Left forelimb (tissue), 1 donor: ENCODE measurements around the gene NPAS4.
"Not testable (repeated sequence)": the region's sequence is repeated elsewhere in the genome, so short reads cannot be mapped to it uniquely, and the experiment has no call there.

Experiments
- DNase-seq: peaks from one replicate; pipeline ENCODE4 v3.0.0-alpha.2; 2018; ENCODE audit warnings: low spot score

Gene NPAS4

GRCh38 chr11:66420671-66421476, at the start of gene NPAS4:
TSS of gene NPAS4 (plus strand) at chr11:66421035. CDS start at chr11:66421180, 145 bp downstream.
- no peak for DNase-seq

GRCh38 chr11:66371627-66372415, 49.0 kb upstream of the NPAS4 start, which contains the start of gene SLC29A2:
TSS of gene SLC29A2 (minus strand) at chr11:66371760. CDS start at chr11:66371591, 169 bp downstream.
- DNase-seq, result no peak

- DNase-seq, result no peak
Measured at GRCh38 chr11:66373265-66373664, 47.6 kb upstream of the NPAS4 start.

GRCh38 chr11:66373690-66374287, 47.0 kb upstream of the NPAS4 start:
- not testable (repeated sequence) for DNase-seq

- not testable (repeated sequence) for DNase-seq
Measured at GRCh38 chr11:66380264-66380663, 40.6 kb upstream of the NPAS4 start.

- not testable (repeated sequence) for DNase-seq
Measured at GRCh38 chr11:66384316-66384715, 36.5 kb upstream of the NPAS4 start.

- peak; percentile 81 for DNase-seq
Measured at GRCh38 chr11:66386171-66387069, 34.4 kb upstream of the NPAS4 start.

GRCh38 chr11:66388780-66389386, 32.0 kb upstream of the NPAS4 start:
- DNase-seq, result no peak

- no peak for DNase-seq
Measured at GRCh38 chr11:66391322-66391721, 29.5 kb upstream of the NPAS4 start.

GRCh38 chr11:66393954-66394353, 26.9 kb upstream of the NPAS4 start:
- no peak for DNase-seq

GRCh38 chr11:66407651-66408050, 13.2 kb upstream of the NPAS4 start:
- no peak for DNase-seq

GRCh38 chr11:66408488-66409214, 12.2 kb upstream of the NPAS4 start:
- DNase-seq, result peak; percentile 93

GRCh38 chr11:66409226-66409625, 11.6 kb upstream of the NPAS4 start:
- DNase-seq, result no peak

GRCh38 chr11:66410191-66410590, 10.6 kb upstream of the NPAS4 start:
- DNase-seq, result no peak

GRCh38 chr11:66411323-66411722, 9.5 kb upstream of the NPAS4 start:
- no peak for DNase-seq

GRCh38 chr11:66412110-66412509, 8.7 kb upstream of the NPAS4 start:
- no peak for DNase-seq

GRCh38 chr11:66413167-66413566, 7.7 kb upstream of the NPAS4 start:
- no peak for DNase-seq

GRCh38 chr11:66414120-66414934, 6.5 kb upstream of the NPAS4 start:
- DNase-seq, result no peak

- DNase-seq, result no peak
Measured at GRCh38 chr11:66415423-66415822, 5.4 kb upstream of the NPAS4 start.

GRCh38 chr11:66417000-66417399, 3.8 kb upstream of the NPAS4 start:
- no peak for DNase-seq
